ENCODE results near the gene MGRN1. TPM values are rescaled to one million over a fixed set of nuclear protein-coding genes. Genes with fewer than 3 reads are reported as not detected.

The MGRN1 gene
- total and polyA plus RNA-seq, 2 of the 13 experiments (the other 11 are each of a cell fraction or from before 2014, with no cell fraction given), result 11.9 to 12.6 TPM

- no peak for TF ChIP-seq DPF2 (CRISPR knock-in tag; IDR thresholded peaks at IDR 0.05; ENCODE audit: borderline replicate concordance, low read depth)
- TF ChIP-seq ZNF337 (CRISPR knock-in tag; IDR thresholded peaks at IDR 0.05; ENCODE audit: borderline replicate concordance, low read depth), result no peak
- TF ChIP-seq ZFY (CRISPR knock-in tag; IDR thresholded peaks at IDR 0.05), result peak; percentile 66
- TF ChIP-seq ARNT2 (CRISPR knock-in tag; IDR thresholded peaks at IDR 0.05; ENCODE audit: low read depth), result peak; percentile 28; the same call in 1 of the 2 replicates
- peak; percentile 77; the same call in 1 of the 2 replicates for TF ChIP-seq TFDP1 (CRISPR knock-in tag; IDR thresholded peaks at IDR 0.05; ENCODE audit: borderline replicate concordance)
- TF ChIP-seq THAP9 (CRISPR knock-in tag; IDR thresholded peaks at IDR 0.05; ENCODE audit: borderline replicate concordance), result no peak
- TF ChIP-seq SP4 (CRISPR knock-in tag; IDR thresholded peaks at IDR 0.05), result peak; percentile 55; the same call in 1 of the 2 replicates
- TF ChIP-seq CSRNP1 (CRISPR knock-in tag; IDR thresholded peaks at IDR 0.05), result 0 out of 2 replicates have a peak, but pooled peaks have one; percentile 19
- TF ChIP-seq ZNF230 (CRISPR knock-in tag; IDR thresholded peaks at IDR 0.05), result no peak
- TF ChIP-seq ZFP36L2 (CRISPR knock-in tag; IDR thresholded peaks at IDR 0.05), result no peak
- TF ChIP-seq HOXA5 (CRISPR knock-in tag; IDR thresholded peaks at IDR 0.05), result peak; percentile 55; the same call in 1 of the 2 replicates
- TF ChIP-seq MAZ (IDR thresholded peaks at IDR 0.05; ENCODE audit: borderline replicate concordance, low read depth, low read length), result peak; percentile 46; the same call in 1 of the 2 replicates
- TF ChIP-seq MAZ (CRISPR knock-in tag; IDR thresholded peaks at IDR 0.05; ENCODE audit: low read depth), result peak; percentile 27
- 0 out of 2 replicates have a peak, but pooled peaks have one; percentile 43 for TF ChIP-seq ERF (CRISPR knock-in tag; IDR thresholded peaks at IDR 0.05)
- TF ChIP-seq TRAFD1 (CRISPR knock-in tag; IDR thresholded peaks at IDR 0.05; ENCODE audit: borderline replicate concordance), result no peak
- TF ChIP-seq ZBTB42 (CRISPR knock-in tag; IDR thresholded peaks at IDR 0.05), result no peak
- peak; percentile 84 for TF ChIP-seq PBX2 (CRISPR knock-in tag; IDR thresholded peaks at IDR 0.05)
- peak; percentile 62; the same call in 1 of the 2 replicates for TF ChIP-seq ZNF160 (CRISPR knock-in tag; IDR thresholded peaks at IDR 0.05)
- peak; percentile 69 for TF ChIP-seq TAF1 (CRISPR knock-in tag; IDR thresholded peaks at IDR 0.05)
These were observed 8.4 kb upstream of the MGRN1 start (continued) for GRCh38 chr16:4616047-4616811.

Measured in HepG2 (cell line).